Activated T-cell treated with anti-CD3 and anti-CD28 coated beads for 24 hours (primary cell): ENCODE data around the gene CDC42EP5.

Source experiments
- DNase-seq: peaks from one replicate; pipeline ENCODE4 v3.0.0-alpha.2; 2020; ENCODE audit warnings: low read depth

Gene CDC42EP5

DNA sequence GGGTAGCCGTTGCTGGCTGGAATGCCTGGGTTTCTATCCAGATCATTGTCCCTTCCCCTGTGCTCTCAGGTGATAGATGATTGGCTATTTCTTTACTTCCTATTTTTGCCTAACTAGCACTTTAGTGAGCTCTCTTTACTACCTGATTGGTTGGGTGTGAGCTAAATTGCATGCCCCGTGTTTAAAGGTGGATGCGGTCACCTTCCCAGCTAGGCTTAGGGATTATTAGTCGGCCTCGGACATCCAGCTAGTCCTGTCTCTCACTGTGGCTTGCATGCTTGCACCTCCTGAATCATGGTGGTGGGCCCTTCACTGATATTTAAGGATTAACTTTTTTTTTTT is 47.7 kb downstream of the CDC42EP5 start:
- no peak for DNase-seq

DNA sequence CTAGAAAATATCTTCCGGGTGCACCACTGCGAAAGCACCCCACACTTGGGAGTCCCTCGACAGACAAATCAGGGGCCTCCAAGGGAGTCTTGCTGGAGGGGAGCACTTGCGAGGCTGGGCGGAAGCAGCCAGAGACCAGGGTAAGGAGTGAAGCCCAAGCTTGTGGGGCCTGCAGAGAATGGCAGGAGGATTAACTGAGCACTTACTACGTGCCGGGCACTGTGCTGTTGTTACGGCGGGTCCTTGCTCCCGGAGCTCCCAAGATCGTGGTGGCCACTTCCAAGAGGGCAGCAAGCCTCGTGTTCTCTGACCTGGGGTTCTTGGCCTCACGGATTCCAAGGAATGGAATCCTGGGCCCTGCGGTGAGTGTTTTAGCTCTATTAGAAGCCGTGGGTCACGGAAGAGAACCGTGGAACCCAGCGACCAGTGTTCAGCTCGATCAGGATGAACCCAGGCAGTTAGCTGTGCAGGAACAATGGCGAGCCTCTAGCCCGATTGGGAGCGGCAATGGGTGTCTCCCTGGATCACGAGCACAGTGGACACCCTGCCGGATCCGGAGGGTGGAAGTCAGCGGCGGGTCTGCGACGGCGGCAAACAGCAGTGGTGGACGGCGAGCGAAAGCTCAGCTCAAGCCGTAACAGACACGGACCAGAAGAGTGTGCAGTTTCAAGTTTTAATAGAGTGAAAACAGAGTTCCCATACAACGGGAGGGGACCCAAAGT is 48.3 kb downstream of the CDC42EP5 start:
- no peak for DNase-seq

DNA sequence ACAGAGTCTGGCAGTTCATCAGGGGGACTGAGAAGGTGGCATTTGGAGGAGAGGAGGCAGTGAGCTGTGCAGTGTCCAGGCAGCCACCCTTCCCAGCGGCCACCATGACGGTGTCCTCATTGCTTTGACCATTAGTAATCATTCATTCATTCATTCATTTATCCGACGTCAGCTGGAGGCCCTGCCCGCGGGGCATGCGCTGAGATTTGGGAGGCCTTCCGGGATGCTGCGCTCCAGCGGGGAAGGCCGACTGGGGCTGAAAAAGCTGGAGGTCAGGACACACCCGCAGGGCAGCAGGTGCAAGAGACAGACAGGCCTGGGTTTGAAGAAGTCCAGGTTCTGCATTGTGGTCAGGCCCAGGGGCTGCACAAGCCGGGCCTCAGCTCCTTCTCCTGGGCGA is 48.9 kb downstream of the CDC42EP5 start:
- DNase-seq, result no peak

DNA sequence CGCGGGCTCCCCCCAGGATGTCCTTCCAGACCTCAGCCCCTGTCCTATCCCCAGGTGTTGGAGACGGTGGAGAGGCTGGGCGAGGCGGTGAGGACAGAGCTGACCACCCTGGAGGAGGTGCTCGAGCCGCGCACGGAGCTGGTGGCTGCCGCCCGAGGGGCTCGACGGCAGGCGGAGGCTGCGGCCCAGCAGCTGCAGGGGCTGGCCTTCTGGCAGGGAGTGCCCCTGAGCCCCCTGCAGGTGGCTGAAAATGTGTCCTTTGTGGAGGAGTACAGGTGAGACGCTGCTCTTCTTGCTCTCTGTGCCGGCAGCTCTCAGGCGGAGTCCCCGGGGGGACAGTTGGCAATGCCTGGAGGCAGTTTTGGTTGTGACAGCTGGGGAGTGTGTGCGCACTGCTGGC is 51.0 kb downstream of the CDC42EP5 start:
- DNase-seq, result no peak

DNA sequence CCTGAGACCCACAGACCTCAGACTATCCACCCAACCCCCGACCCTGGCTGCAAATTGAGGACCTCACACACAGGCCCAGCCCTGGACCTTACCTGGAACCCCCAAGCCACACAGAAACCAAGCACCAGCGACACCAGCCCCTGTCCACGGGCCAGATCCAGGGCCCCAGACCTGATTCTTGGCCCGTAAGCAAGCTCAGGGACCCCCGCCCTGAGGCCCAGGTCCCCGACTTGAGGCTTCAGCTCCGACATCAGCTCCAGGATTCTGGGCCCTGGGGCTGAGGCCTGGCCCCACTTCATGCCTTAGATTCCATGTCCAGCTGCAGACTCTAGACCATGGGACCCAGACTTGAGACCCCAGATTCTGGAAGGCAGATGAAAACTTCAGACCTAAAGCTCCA is 51.6 kb downstream of the CDC42EP5 start:
- no peak for DNase-seq

DNA sequence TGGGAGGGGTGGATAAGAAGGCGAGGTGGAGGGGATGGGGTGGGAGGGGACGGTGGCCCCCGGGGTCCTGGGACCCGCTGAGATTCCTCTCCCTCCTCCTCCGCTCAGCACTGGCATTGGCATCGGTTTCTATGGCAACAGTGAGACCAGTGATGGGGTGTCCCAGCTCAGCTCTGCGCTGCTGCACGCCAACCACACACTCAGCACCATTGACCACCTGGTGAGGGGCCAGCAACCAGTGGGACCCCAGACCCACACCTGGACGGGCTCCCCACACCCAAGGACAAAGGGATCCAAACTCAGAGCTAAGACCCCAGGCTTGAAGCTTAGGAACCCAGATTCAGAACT is 52.0 kb downstream of the CDC42EP5 start:
- DNase-seq, result no peak

DNA sequence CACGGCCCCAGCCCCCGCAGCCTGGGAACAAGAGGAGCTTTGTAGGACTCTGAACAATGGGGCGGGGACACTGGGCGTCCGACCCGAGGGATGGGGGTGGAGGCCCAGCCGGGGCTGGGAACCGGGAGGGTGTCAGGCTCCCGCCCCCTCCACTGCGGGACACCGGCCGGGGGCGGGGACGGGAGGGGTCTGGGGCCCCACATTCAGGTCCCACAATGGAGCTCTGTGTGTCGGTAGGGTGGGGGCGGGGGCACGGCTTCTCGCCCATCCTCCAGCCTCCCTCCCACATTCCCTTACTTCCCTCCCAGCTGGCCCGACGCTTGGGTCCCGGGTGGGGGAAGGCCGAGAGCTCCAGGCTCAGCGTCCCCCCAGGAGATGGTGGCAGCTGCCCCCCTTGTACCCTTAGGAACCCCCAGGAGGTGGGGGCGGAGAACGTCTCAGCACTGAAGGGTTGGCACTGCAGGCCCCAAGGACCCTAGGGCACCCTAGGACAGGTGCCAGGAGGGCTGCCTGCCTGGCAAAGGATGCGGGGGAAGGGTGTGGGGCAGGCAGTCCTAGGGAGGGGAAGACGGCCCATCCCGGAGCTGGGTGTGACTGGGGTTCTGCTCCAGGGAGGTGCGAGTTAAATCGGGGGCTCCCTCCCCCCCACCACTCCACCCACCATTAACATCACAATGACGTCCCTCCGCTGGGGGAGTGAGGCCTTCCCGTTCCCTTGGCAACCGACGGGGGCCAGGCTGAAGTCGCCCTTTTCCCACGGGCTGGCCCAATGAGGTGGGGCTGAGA is 52.5 kb downstream of the CDC42EP5 start:
- DNase-seq, result no peak

DNA sequence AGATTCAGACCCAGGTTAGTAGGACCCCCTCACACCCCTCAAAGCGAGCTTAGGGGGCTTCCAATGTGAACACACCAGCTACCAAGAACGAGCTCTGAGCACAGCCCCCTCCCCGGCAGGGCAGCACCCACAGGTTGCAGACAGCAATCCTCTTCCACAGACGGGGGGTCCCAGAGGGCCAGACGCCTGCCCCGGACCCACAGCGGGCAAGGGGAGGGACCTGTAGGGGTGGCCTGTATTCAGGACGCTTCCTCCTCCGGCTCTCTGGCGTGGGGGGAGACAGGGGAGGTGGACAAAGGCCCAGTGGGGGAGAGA is 53.1 kb downstream of the CDC42EP5 start:
- no peak for DNase-seq

DNA sequence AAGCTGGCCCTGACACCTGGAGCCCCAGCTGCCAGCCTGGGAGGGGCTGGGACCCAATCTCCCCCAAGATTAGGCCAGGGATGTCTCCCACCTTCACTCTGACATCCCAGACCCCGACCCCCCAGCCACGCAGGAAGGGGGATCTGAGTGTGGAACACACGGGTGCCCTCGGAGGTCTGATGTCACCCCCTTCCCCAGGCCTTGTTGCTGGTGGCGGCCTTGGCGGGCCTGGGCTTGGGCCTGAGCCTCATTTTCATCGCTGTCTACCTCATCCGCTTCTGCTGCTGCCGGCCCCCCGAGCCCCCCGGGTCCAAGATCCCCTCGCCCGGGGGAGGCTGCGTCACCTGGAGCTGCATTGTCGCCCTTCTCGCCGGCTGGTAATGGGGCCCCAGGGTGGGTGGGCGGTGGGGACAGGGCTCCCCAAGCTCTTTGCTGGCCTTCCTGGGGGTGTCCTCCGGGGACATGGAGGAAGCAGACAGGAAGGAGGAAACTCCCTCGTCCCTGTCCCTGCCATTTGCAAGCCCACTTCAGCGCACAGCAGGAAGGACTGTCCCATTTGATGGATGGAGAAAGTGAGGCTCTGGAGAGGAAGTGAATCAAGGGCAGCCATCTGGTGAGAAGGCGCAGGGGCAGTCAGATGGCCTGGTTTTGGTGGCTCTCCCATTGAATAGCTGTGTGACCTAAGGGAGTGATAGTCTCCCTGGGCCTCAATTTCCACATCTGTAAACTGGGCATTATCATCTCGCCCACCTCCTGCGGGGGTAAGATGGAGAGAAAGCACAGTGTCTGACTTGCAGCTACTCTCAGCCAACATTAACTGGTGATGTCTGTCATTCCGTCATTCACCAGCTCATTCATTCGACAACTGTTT is 53.9 kb downstream of the CDC42EP5 start:
- no peak for DNase-seq

DNA sequence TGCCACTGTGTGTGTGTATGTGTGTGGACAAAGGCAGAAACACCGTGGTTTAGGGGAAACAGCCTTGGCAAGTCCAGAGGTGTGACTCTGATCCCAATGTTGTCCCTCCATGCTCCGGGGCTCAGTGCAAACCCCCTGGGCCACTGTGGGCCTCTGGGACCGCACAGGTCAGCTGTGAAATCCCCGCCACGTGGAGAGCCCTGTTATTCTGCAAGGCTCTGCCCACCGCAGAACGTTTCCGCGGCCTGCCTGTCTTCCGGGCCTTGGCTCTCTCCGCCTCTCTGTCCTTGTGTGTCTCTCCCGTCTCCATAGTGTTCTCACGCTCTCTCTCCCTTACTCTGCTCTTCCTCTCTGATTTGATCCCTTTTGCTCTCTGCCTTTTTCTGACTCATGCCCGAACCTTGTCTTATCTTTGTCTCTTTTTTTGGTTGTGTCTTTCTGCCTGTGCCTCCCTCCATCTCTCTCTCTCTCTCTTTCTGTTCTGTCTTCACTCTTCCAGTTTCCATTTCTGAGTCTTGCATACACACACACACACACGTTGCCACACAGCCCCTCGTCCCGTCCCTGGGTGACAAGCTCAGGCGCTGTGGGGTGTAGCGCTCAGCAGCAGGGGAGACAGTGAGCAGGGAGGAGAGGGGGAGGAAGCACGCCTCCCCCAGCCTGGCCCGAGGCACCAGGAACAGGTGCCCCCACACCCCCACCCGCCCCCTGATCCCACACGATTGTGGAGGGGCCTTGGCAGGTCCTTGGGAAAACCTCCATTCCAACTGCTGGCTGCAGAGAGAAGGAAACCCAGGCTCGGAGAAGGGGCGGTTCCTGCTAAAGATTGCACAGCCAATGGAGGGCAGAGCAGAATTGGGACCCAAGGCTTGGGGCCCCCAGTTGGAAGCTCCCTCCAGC is 54.8 kb downstream of the CDC42EP5 start:
- DNase-seq, result no peak

DNA sequence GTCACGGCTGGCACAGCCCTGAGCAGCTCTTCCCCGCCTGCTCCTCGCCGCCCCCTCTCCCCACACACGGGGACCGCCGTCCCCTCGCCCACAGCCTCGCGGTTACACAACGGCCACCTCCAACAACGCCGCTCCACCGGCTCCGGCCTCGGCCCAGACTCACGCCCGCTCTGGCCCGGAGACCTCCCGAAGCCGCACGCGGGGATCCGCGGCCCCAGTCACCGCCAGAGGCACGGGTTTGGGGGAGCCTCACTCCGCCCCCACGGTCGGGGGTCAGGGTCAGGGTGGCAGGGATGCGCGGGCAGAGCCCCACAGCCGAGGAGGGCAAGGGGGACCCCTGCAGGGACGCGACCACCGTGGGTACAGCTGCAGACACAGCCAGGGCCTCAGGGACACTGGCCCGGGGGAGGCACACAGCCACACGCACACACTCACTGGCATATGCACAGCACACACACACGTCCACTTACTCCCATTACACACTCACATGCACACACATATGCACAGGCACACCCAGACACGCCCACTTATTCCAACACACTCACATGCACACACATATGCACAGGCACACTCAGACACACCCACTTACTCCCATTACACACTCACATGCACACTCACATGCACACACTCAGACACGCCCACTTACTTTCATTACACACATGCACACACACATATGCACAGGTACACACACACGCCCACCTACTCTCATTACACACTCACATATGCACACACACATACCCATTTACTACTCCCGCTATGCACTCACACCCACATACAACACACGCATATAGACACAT is 56.2 kb downstream of the CDC42EP5 start:
- DNase-seq, result no peak

DNA sequence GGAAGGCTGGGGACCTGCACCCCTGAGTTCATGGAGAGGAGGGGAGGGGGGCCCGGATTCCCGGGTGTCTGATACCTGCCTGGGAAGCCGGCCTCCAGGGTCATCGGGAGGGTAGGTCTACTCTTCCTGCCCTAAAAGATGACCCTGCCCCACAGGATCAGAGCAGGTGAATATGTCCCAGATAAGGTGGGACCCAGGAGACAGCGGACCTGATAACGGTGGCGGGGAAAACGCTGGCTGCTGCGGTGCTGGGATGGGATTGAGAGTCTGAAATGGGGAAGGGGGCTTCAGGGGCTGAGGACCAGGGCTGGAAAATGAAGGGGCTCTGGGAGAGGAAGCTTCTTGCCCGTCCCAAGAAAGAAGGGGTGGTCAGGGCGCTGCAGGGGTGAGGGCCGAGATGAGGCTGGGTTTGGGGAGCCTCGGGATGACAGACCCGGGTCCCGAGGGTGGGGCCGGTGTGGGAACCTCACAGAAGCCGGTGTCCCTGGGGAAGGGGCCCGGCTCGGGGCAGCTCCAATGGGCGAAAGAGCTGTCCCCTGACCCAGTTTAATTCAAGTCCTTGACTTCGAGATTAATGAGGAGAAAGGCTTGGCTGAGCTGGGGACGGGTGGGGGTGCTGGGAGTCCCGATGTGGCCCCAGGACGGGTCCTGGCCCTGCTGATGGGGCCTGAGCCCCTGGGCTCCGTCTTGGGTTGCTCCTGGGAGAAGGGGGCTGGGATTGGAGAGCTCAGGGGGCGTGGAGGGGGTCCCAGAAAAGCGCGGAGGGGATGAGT is 57.0 kb downstream of the CDC42EP5 start:
- no peak for DNase-seq

DNA sequence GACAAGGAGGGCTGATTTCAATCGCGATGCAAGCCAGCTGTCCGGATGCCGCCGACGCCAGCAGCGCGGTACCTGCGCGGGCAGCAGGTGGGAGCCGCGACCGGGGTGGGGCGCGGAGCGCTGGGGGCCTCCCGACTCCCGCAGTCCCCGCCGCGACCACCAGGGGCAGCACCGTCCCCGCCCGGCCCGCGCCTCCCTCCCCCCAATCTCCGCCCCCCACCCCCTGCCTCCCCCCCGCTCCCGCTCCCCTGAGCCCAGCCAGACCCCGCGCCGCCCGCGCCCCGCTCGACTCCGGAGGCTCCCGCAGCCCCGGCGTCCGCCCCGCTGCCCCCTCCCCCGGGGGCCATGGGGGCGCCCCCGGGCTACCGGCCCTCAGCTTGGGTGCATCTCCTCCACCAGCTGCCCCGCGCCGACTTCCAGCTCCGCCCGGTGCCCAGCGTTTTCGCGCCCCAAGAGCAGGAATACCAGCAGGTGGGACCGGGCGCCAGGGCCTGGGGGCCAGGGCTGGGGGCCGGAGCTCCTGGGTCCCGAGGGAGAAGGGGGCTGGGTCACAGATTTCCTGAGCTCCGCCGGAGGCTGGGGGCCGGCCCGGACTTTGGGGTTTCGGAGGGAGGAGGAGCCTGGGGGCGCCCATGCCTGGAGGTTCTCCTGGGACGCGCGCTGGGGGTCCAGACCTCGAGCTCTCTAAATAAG is 57.7 kb downstream of the CDC42EP5 start, which contains the start of gene TTYH1:
TSS of gene TTYH1 (plus strand) at position 257 of the 693 bp plus-strand sequence. CDS start at position 346, 89 bp downstream.
- DNase-seq, result peak; percentile 14
